ENCODE measurements around the gene ESPL1. TPM values are rescaled to one million over a fixed set of nuclear protein-coding genes. Genes with fewer than 3 reads are reported as not detected.

ESPL1 gene
- total RNA-seq, 1 donor from 2014 or later: 20.8 TPM

- Mint-ChIP-seq H3K27ac (peak overlapping the region; percentile 92), H3K9me3 (no peaks in the 10 kb centered on the region), H3K4me3 (peak overlapping the region; percentile 94), H3K4me1 (peaks cover 37% of the 10 kb centered on the region), H3K27me3 (ENCODE audit: low read depth) (no peaks in the 10 kb centered on the region), H3K36me3 (peaks cover 14% of the 10 kb centered on the region)
- no peak for DNase-seq (ENCODE audit: low spot score in 2 of 2, unreplicated experiment in 2 of 2)
- TF ChIP-seq, protein P1, sequence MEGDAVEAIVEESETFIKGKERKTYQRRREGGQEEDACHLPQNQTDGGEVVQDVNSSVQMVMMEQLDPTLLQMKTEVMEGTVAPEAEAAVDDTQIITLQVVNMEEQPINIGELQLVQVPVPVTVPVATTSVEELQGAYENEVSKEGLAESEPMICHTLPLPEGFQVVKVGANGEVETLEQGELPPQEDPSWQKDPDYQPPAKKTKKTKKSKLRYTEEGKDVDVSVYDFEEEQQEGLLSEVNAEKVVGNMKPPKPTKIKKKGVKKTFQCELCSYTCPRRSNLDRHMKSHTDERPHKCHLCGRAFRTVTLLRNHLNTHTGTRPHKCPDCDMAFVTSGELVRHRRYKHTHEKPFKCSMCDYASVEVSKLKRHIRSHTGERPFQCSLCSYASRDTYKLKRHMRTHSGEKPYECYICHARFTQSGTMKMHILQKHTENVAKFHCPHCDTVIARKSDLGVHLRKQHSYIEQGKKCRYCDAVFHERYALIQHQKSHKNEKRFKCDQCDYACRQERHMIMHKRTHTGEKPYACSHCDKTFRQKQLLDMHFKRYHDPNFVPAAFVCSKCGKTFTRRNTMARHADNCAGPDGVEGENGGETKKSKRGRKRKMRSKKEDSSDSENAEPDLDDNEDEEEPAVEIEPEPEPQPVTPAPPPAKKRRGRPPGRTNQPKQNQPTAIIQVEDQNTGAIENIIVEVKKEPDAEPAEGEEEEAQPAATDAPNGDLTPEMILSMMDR (IDR thresholded peaks at IDR 0.05; ENCODE audit: unreplicated experiment): no peak
These were observed 32.1 kb downstream of the ESPL1 start for GRCh38 chr12:53300187-53300586.

- TF ChIP-seq, protein P1 (IDR thresholded peaks at IDR 0.05; ENCODE audit: unreplicated experiment): no peak
- H3K27ac Mint-ChIP-seq: peak overlapping the region; percentile 44
- peaks cover 19% of the 10 kb centered on the region for H3K36me3 Mint-ChIP-seq
- peaks cover 22% of the 10 kb centered on the region for H3K4me1 Mint-ChIP-seq
- H3K4me3 Mint-ChIP-seq: no peak overlapping the region
- no peaks in the 10 kb centered on the region for H3K9me3 Mint-ChIP-seq
- no peaks in the 10 kb centered on the region for H3K27me3 Mint-ChIP-seq (ENCODE audit: low read depth)
- no peak for DNase-seq (ENCODE audit: low spot score in 2 of 2, unreplicated experiment in 2 of 2)
These were observed 34.8 kb downstream of the ESPL1 start for GRCh38 chr12:53302903-53303302.

DNA sequence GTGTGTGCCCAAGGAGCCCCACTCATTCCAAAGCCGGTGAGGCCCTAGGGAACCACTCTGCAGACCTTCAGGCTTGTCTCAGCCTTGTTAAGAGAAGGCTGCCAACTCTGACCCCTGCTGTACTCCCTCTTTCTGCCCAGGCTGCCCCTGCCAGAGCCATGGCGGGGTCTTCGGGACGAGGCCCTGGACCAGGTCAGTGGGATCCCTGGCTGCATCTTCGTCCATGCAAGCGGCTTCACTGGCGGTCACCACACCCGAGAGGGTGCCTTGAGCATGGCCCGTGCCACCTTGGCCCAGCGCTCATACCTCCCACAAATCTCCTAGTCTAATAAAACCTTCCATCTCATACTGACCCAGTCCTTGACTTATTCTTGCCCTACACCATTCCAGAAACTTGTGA, 38.7 kb downstream of the ESPL1 start:
- no peak for DNase-seq (ENCODE audit: low spot score in 2 of 2, unreplicated experiment in 2 of 2)
- H3K27me3 Mint-ChIP-seq (ENCODE audit: low read depth): no peaks in the 10 kb centered on the region
- H3K27ac Mint-ChIP-seq: no peak overlapping the region
- peaks cover 31% of the 10 kb centered on the region for H3K36me3 Mint-ChIP-seq
- peaks cover 3% of the 10 kb centered on the region for H3K4me1 Mint-ChIP-seq
- H3K4me3 Mint-ChIP-seq: no peak overlapping the region
- H3K9me3 Mint-ChIP-seq: no peaks in the 10 kb centered on the region
- TF ChIP-seq, protein P1 (IDR thresholded peaks at IDR 0.05; ENCODE audit: unreplicated experiment): no peak

- Mint-ChIP-seq H3K27me3 (ENCODE audit: low read depth) (no peaks in the 10 kb centered on the region), H3K4me3 (no peak overlapping the region), H3K27ac (no peak overlapping the region), H3K36me3 (peaks cover 26% of the 10 kb centered on the region), H3K4me1 (no peaks in the 10 kb centered on the region), H3K9me3 (no peaks in the 10 kb centered on the region)
- no peak for DNase-seq (ENCODE audit: low spot score in 2 of 2, unreplicated experiment in 2 of 2)
- TF ChIP-seq, protein P1 (IDR thresholded peaks at IDR 0.05; ENCODE audit: unreplicated experiment): no peak
These were observed 40.2 kb downstream of the ESPL1 start for GRCh38 chr12:53308276-53308675.

DNA sequence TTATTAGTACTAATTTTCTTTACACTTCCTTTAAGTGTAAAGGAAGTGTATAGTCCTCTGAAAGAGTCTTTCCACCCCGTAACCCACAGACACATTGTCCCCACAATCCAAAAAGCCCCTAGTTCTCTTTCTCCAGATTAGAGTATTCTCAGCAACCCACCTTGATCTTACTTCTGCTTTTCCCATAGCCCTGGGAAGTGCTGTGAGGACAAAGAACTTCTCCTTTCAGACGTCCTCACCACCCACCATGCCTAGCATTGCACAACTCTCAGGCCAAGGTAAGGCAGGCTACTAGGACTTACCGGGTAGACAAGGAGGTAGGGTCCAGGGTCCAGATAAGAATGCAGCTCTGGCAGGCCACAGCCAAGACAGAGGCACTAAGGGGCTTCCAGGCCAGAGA, 45.9 kb downstream of the ESPL1 start:
- TF ChIP-seq, protein P1 (IDR thresholded peaks at IDR 0.05; ENCODE audit: unreplicated experiment): no peak
- Mint-ChIP-seq H3K9me3 (no peaks in the 10 kb centered on the region), H3K4me3 (no peak overlapping the region), H3K4me1 (no peaks in the 10 kb centered on the region), H3K27me3 (ENCODE audit: low read depth) (no peaks in the 10 kb centered on the region), H3K27ac (no peak overlapping the region), H3K36me3 (peaks cover 34% of the 10 kb centered on the region)
- no peak for DNase-seq (ENCODE audit: low spot score in 2 of 2, unreplicated experiment in 2 of 2)

Measured in mesothelial cell of epicardium (in vitro differentiated cells).